Cardiac muscle cell (in vitro differentiated cells and primary cell): ENCODE data around the gene TEKT5. TPM values are rescaled to one million over a fixed set of nuclear protein-coding genes. Genes with fewer than 3 reads are reported as not detected.
A peak's percentile ranks its signal among the peaks of the same experiment; 100 is the strongest.

Experiments
- DNase-seq, 2 donors: peaks; one replicate each; pipeline versions ENCODE4 v3.0.0 to v3.0.0-alpha.2; 2010 to 2017; ENCODE audit warnings: low read depth in 1 of 2, low spot score in 1 of 2
- H3K27ac ChIP-seq: fragments of 200-600 bp; sonication (generic); 2 replicates; pipeline ENCODE4 v1.5.1; 2016
- H3K27me3 ChIP-seq: fragments of 200-600 bp; sonication (generic); 2 replicates; pipeline ENCODE4 v1.6.0; 2016; ENCODE audit warnings: control low read depth
- H3K36me3 ChIP-seq: fragments of 200-600 bp; sonication (generic); 2 replicates; pipeline ENCODE4 v1.5.1; 2016; ENCODE audit warnings: control low read depth
- H3K4me1 ChIP-seq: fragments of 200-600 bp; sonication (generic); 2 replicates; pipeline ENCODE4 v1.8.1; 2017; ENCODE audit warnings: low read depth, mild to moderate bottlenecking, mixed run types
- H3K4me3 ChIP-seq: fragments of 200-600 bp; sonication (generic); 2 replicates; pipeline ENCODE4 v1.5.1; 2016; ENCODE audit warnings: mild to moderate bottlenecking
- H3K9me3 ChIP-seq: fragments of 200-600 bp; sonication (generic); 2 replicates; pipeline ENCODE4 v1.5.1; 2017; ENCODE audit warnings: low read depth, mild to moderate bottlenecking, control low read depth
- polyA plus RNA-seq: library from polyadenylated mRNA; unstranded; fragments of >200 nt; fragmentation: Nextera tagmentation; extraction: Ambion mirVana; gene quantifications from 2 replicates; pipeline ENCODE4 v1.2.1, GENCODE V29; 2016
- total RNA-seq: library from RNA; depleted of rRNA; stranded (reverse); fragments of >200 nt; gene quantifications from 2 replicates; pipeline ENCODE4 v1.2.3, GENCODE V29; 2016
- TF ChIP-seq, protein P1 (sequence below): IDR thresholded peaks from 2 replicates; pipeline ENCODE4 v1.5.1; 2012; ENCODE audit warnings: low read depth, mild to moderate bottlenecking, low read length

Gene TEKT5
- total and polyA plus RNA-seq, 2 experiments from 2014 or later = 0.48 TPM

GRCh38 chr16:10668322-10669045 lies 26.2 kb downstream of the TEKT5 start:
- Histone ChIP-seq H3K27ac (no peak overlapping the region), H3K4me3 (no peak overlapping the region), H3K4me1 (no peaks in the 10 kb centered on the region), H3K36me3 (no peaks in the 10 kb centered on the region), H3K9me3 (no peaks in the 10 kb centered on the region), H3K27me3 (no peaks in the 10 kb centered on the region)
- peak; percentile 10 to 28 for DNase-seq
- TF ChIP-seq, protein P1, sequence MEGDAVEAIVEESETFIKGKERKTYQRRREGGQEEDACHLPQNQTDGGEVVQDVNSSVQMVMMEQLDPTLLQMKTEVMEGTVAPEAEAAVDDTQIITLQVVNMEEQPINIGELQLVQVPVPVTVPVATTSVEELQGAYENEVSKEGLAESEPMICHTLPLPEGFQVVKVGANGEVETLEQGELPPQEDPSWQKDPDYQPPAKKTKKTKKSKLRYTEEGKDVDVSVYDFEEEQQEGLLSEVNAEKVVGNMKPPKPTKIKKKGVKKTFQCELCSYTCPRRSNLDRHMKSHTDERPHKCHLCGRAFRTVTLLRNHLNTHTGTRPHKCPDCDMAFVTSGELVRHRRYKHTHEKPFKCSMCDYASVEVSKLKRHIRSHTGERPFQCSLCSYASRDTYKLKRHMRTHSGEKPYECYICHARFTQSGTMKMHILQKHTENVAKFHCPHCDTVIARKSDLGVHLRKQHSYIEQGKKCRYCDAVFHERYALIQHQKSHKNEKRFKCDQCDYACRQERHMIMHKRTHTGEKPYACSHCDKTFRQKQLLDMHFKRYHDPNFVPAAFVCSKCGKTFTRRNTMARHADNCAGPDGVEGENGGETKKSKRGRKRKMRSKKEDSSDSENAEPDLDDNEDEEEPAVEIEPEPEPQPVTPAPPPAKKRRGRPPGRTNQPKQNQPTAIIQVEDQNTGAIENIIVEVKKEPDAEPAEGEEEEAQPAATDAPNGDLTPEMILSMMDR = peak; percentile 61

DNA sequence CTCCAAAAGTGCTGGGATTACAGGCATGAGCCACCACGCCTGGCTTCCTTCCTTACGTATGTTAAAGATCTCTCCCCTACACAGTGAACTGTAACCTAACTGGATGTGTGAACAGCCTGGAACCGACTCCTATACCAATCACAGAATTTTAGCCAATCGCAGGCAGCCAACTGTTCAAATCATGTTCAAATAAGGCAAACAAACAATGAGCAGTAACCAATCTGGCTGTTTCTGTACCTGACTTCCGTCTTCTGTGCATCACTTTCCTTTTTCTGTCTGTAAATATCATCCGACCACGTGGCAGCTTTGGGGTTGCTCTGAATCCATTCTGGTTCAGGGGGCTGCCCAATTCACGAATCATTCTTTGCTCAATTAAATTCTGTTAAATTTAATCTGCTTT lies 27.5 kb downstream of the TEKT5 start:
- no peaks in the 10 kb centered on the region for H3K36me3 ChIP-seq
- H3K9me3 ChIP-seq = no peaks in the 10 kb centered on the region
- no peaks in the 10 kb centered on the region for H3K4me1 ChIP-seq
- no peak for DNase-seq
- no peak overlapping the region for H3K4me3 ChIP-seq
- TF ChIP-seq, protein P1 = no peak
- H3K27ac ChIP-seq = no peak overlapping the region
- H3K27me3 ChIP-seq = no peaks in the 10 kb centered on the region

GRCh38 chr16:10666291-10666690 lies 28.4 kb downstream of the TEKT5 start:
- Histone ChIP-seq H3K4me3 (no peak overlapping the region), H3K27ac (no peak overlapping the region), H3K36me3 (no peaks in the 10 kb centered on the region), H3K27me3 (no peaks in the 10 kb centered on the region), H3K4me1 (no peaks in the 10 kb centered on the region), H3K9me3 (no peaks in the 10 kb centered on the region)
- TF ChIP-seq, protein P1 = no peak
- no peak for DNase-seq

- Histone ChIP-seq H3K9me3 (no peaks in the 10 kb centered on the region), H3K27ac (no peak overlapping the region), H3K27me3 (no peaks in the 10 kb centered on the region), H3K4me1 (no peaks in the 10 kb centered on the region), H3K36me3 (no peaks in the 10 kb centered on the region), H3K4me3 (no peak overlapping the region)
- DNase-seq = no peak
- TF ChIP-seq, protein P1 = no peak
These were observed 29.6 kb downstream of the TEKT5 start for GRCh38 chr16:10665166-10665565.

DNA sequence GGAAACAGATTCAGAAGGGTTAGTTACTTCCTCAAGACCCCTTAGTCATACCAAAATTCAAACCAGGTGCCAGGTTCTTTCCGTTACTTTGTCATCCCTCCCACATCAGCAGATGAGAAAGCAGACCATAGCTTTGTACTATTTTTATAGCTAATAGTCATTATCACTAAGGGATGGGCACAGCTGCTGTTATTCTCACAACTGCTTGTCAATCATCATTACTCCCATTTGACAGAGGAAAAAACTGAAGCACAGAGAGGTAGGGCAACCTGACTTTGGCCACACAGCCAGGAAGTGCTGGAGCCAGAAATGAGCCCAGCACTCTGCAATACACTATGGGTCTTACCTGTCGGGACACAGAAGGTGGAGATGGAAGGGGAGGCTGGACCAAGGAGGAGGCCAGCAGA lies 30.0 kb downstream of the TEKT5 start:
- H3K4me3 ChIP-seq = no peak overlapping the region
- no peaks in the 10 kb centered on the region for H3K9me3 ChIP-seq
- TF ChIP-seq, protein P1 = no peak
- H3K4me1 ChIP-seq = no peaks in the 10 kb centered on the region
- no peak for DNase-seq
- no peaks in the 10 kb centered on the region for H3K36me3 ChIP-seq
- no peaks in the 10 kb centered on the region for H3K27me3 ChIP-seq
- no peak overlapping the region for H3K27ac ChIP-seq

- Histone ChIP-seq H3K4me1 (no peaks in the 10 kb centered on the region), H3K36me3 (no peaks in the 10 kb centered on the region), H3K9me3 (no peaks in the 10 kb centered on the region), H3K4me3 (no peak overlapping the region), H3K27me3 (no peaks in the 10 kb centered on the region), H3K27ac (no peak overlapping the region)
- TF ChIP-seq, protein P1 = no peak
- DNase-seq = no peak
These were observed 31.0 kb downstream of the TEKT5 start for GRCh38 chr16:10663744-10664143.
